GM12878 (cell line): ENCODE data around the gene LDLRAD3. TPM values are rescaled to one million over a fixed set of nuclear protein-coding genes. Genes with fewer than 3 reads are reported as not detected.

Experiments used
- ATAC-seq: fragments of 200-7000 bp; cut with Tn5 transposase; 3 replicates; pipeline ENCODE4 v1.9.1; 2020; ENCODE audit warnings: mild to moderate bottlenecking, moderate library complexity
- BruUV-seq: library from RNA; stranded (reverse); fragments of 400-500 nt; replicated peaks from 2 replicates; lab custom pipeline; 2021; lab: Mats Ljungman, UMichigan
- CTCF ChIA-PET: fragments of 300-600 bp; sonication (Branson Sonifier 250); formaldehyde crosslinking; extraction: SDS; loops from one replicate; lab custom pipeline; 2021; ENCODE audit warnings: inconsistent platforms; lab: Yijun Ruan, JAX
- POLR2A ChIA-PET: fragments of 350-600 bp; formaldehyde crosslinking; extraction: SDS; loops from one replicate; lab custom pipeline; 2021; ENCODE audit warnings: inconsistent platforms; lab: Charles Lee
- RAD21 ChIA-PET: fragments of 300-600 bp; sonication (Branson Sonifier 250); formaldehyde crosslinking; loops from one replicate; lab custom pipeline; 2023; ENCODE audit warnings: antibody characterized with exemption; ENCODE audit not compliant: unreplicated experiment; lab: Charles Lee
- SMC1A ChIA-PET: fragments of 300-600 bp; sonication (Branson Sonifier 250); formaldehyde crosslinking; loops from one replicate; lab custom pipeline; 2023; ENCODE audit not compliant: unreplicated experiment, uncharacterized antibody; lab: Charles Lee
- DNase-seq: peaks from one replicate; pipeline ENCODE4 v3.0.0-alpha.2; 2011; ENCODE audit warnings: low read depth, low spot score
- FAIRE-seq: peaks from 3 replicates; lab custom pipeline; 2011; peaks lifted over from hg19 to GRCh38; lab: Jason Lieb, UNC
- H2AFZ ChIP-seq: 2 replicates; pipeline ENCODE4 v1.6.0; 2011; ENCODE audit warnings: low read depth, low read length, control low read depth; ENCODE audit not compliant: control insufficient read depth
- H3K27ac ChIP-seq: 2 replicates; pipeline ENCODE4 v1.5.1; 2011; ENCODE audit warnings: control low read depth; ENCODE audit not compliant: control insufficient read depth, insufficient read depth
- H3K27me3 ChIP-seq, 2 experiments: replicated peaks in 1 of 2; 2 replicates each; pipeline versions ENCODE4 v1.6.0 to v1.6.1; 2011; ENCODE audit warnings: low read length in 1 of 2; ENCODE audit not compliant: control insufficient read depth in 2 of 2, insufficient read depth in 2 of 2
- H3K36me3 ChIP-seq, 2 experiments: 2 replicates each; pipeline ENCODE4 v1.5.1; 2011; ENCODE audit warnings: low read length in 1 of 2; ENCODE audit not compliant: control insufficient read depth in 2 of 2, insufficient read depth in 2 of 2
- H3K4me1 ChIP-seq: 2 replicates; pipeline ENCODE4 v1.6.1; 2011; ENCODE audit warnings: mild to moderate bottlenecking, low read length, moderate library complexity, mixed read lengths; ENCODE audit not compliant: control insufficient read depth, insufficient read depth
- H3K4me2 ChIP-seq: 2 replicates; pipeline ENCODE4 v1.6.0; 2011; ENCODE audit warnings: control low read depth; ENCODE audit not compliant: control insufficient read depth, insufficient read depth
- H3K4me3 ChIP-seq: fragments of 200-600 bp; sonication (generic); 2 replicates; pipeline ENCODE4 v1.5.1; 2016
- H3K79me2 ChIP-seq: 2 replicates; pipeline ENCODE4 v1.6.0; 2011; ENCODE audit warnings: low read length; ENCODE audit not compliant: control insufficient read depth, insufficient read depth
- H3K9ac ChIP-seq: 2 replicates; pipeline ENCODE4 v1.8.0; 2011; ENCODE audit warnings: low read length, control low read depth, mixed read lengths; ENCODE audit not compliant: control insufficient read depth, insufficient read depth
- H3K9me3 ChIP-seq: replicated peaks from 3 replicates; pipeline ENCODE4 v1.5.1; 2011; ENCODE audit warnings: mild to moderate bottlenecking, low read length; ENCODE audit not compliant: control insufficient read depth, insufficient read depth
- H4K20me1 ChIP-seq: 2 replicates; pipeline ENCODE4 v1.6.0; 2011; ENCODE audit not compliant: control insufficient read depth, insufficient read depth
- CBX5 ChIP-seq: sonication (generic); IDR thresholded peaks from 2 replicates; pipeline ENCODE4 v1.6.1; 2016; ENCODE audit warnings: low read depth, moderate library complexity, mild to moderate bottlenecking, inconsistent platforms
- CEBPB ChIP-seq, 2 experiments: fragments of 150-350 bp in 1 of 2; IDR thresholded peaks; 2 replicates each; pipeline ENCODE4 v1.6.1; 2012 to 2014; ENCODE audit warnings: low read depth in 2 of 2, low read length in 2 of 2, borderline replicate concordance in 1 of 2, inconsistent platforms in 1 of 2
- CHD4 ChIP-seq: fragments of 200-600 bp; sonication (generic); IDR thresholded peaks from 2 replicates; pipeline ENCODE4 v1.6.1; 2016; ENCODE audit warnings: mild to moderate bottlenecking
- CUX1 ChIP-seq: IDR thresholded peaks from 2 replicates; pipeline ENCODE4 v1.6.1; 2012; ENCODE audit warnings: improper control_type of control experiment, low read depth, low read length; ENCODE audit not compliant: insufficient replicate concordance
- EGR1 ChIP-seq, 2 experiments: IDR thresholded peaks; 1 replicate in 1 of 2; 2 replicates in 1 of 2; pipeline ENCODE4 v1.6.1; 2011 to 2012; ENCODE audit warnings: low read depth in 2 of 2, low read length in 2 of 2, borderline replicate concordance in 1 of 2, mild to moderate bottlenecking in 1 of 2, moderate library complexity in 1 of 2
- EP300 ChIP-seq, 2 experiments: fragments of 150-350 bp in 1 of 2; IDR thresholded peaks; 2 replicates each; pipeline ENCODE4 v1.6.1; 2011 to 2012; ENCODE audit warnings: low read depth in 2 of 2, low read length in 2 of 2, borderline replicate concordance in 1 of 2, improper control_type of control experiment in 1 of 2, inconsistent platforms in 1 of 2; ENCODE audit not compliant: control insufficient read depth in 1 of 2
- HDAC2 ChIP-seq: fragments of 200-600 bp; sonication (generic); IDR thresholded peaks from 2 replicates; pipeline ENCODE4 v1.6.1; 2017
- KLF5 ChIP-seq: fragments of 450-650 bp; IDR thresholded peaks from 2 replicates; pipeline ENCODE4 v1.6.1; 2014; ENCODE audit warnings: mild to moderate bottlenecking; ENCODE audit not compliant: partially characterized antibody
- NFIC ChIP-seq: IDR thresholded peaks from 2 replicates; pipeline ENCODE4 v1.6.1; 2012; ENCODE audit warnings: low read depth, mild to moderate bottlenecking, inconsistent platforms, low read length, moderate library complexity
- NKRF ChIP-seq: fragments of 450-650 bp; conservative IDR thresholded peaks from 2 replicates; pipeline ENCODE4 v1.6.1; 2017; ENCODE audit warnings: mild to moderate bottlenecking, moderate library complexity
- TCF3 ChIP-seq: IDR thresholded peaks from 2 replicates; pipeline ENCODE4 v1.6.1; 2012; ENCODE audit warnings: low read depth, mild to moderate bottlenecking, low read length, borderline replicate concordance; ENCODE audit not compliant: insufficient read depth
- WGBS: methylation state at CpG from one replicate; pipeline ENCODE4 v1.1.6; 2016; ENCODE audit warnings: low lambda C conversion rate; ENCODE audit not compliant: insufficient replicate concordance, insufficient coverage; ENCODE audit errors: missing lambda C conversion rate; 5-methylcytosine and 5-hydroxymethylcytosine counted together
- in situ Hi-C: fragments of 300-500 bp; cut with MboI; formaldehyde crosslinking; loops from 9 replicates; pipeline ENCODE4 v1.14.3; 2018; ENCODE audit warnings: mixed read lengths
- intact Hi-C: fragments of 100-400 bp; cut with micrococcal nuclease; formaldehyde crosslinking; loops from one replicate; pipeline ENCODE4 v1.14.2; 2022; ENCODE audit not compliant: unreplicated experiment
- polyA plus RNA-seq, 11 experiments: library from polyadenylated mRNA; depleted of rRNA in 4 of 11; unstranded in 6 of 11; stranded (reverse) in 5 of 11; fragments of >200 nt; fragmentation: Nextera tagmentation in 4 of 11; fragmentation: Illumina TruSeq in 1 of 11; extraction: Ambion mirVana in 4 of 11; extraction: Trizol in 1 of 11; gene quantifications; 1 replicate in 1 of 11; 2 replicates in 10 of 11; pipeline versions ENCODE4 v1.2.1 to v1.2.3, GENCODE V29; 2011 to 2016; ENCODE audit warnings: inconsistent platforms in 2 of 11, missing spikeins in 2 of 11, low read depth in 1 of 11
- total RNA-seq, 4 experiments: library from RNA; depleted of rRNA in 3 of 4; stranded (reverse); fragments of >200 nt in 3 of 4; fragmentation: Illumina TruSeq in 1 of 4; extraction: Trizol in 1 of 4; gene quantifications; 2 replicates each; pipeline versions ENCODE4 v1.2.1 to v1.2.3, GENCODE V29; 2013 to 2021

LDLRAD3 gene
- total and polyA plus RNA-seq, 10 of the 15 experiments (the other 5 are each of a cell fraction or from before 2014, with no cell fraction given): 2.5 to 17.2 (median 10.7) TPM

- Histone ChIP-seq H2AFZ (no peak overlapping the region), H3K27ac (no peak overlapping the region), H3K4me3 (no peak overlapping the region), H3K9ac (no peak overlapping the region), H4K20me1 (no peaks in the 10 kb centered on the region), H3K9me3 (no peaks in the 10 kb centered on the region), H3K79me2 (no peaks in the 10 kb centered on the region), H3K36me3 (no peaks in the 10 kb centered on the region), H3K27me3 (no peaks in the 10 kb centered on the region; a peak in 1 of 4 replicates), H3K4me1 (no peaks in the 10 kb centered on the region), H3K4me2 (no peak overlapping the region)
- no peak for FAIRE-seq
- ChIA-PET POLR2A (no interaction called here), CTCF (no interaction called here), SMC1A (interaction anchor here (0.8 kb wide), 1 partner anchor 35 kb away, joined by 3 read pairs; no protein-coding TSS in a partner anchor), RAD21 (no interaction called here)
- in situ Hi-C loops: no loop called here
- DNase-seq: no peak
- intact Hi-C loops: no loop called here
- no peak for ATAC-seq
- BruUV-seq: no TSS peak
- no peak for TF ChIP-seq EP300 (IDR thresholded peaks at IDR 0.05; ENCODE audit: borderline replicate concordance in 1 of 2, control insufficient read depth in 1 of 2, low read depth in 2 of 2, low read length in 2 of 2)
- no peak for TF ChIP-seq CEBPB (IDR thresholded peaks at IDR 0.05; ENCODE audit: borderline replicate concordance in 1 of 2, low read depth in 2 of 2, low read length in 2 of 2)
- TF ChIP-seq NFIC: no peak
- TF ChIP-seq CHD4: no peak
- TF ChIP-seq KLF5: no peak
- no peak for TF ChIP-seq EGR1 (IDR thresholded peaks at IDR 0.05; ENCODE audit: borderline replicate concordance in 1 of 2, low read depth in 2 of 2, low read length in 2 of 2)
- TF ChIP-seq CUX1: no peak
- no peak for TF ChIP-seq NKRF
- no peak for TF ChIP-seq CBX5
- no peak for TF ChIP-seq HDAC2
- no peak for TF ChIP-seq TCF3
- 84% methylated on average over 4 of the region's 4 CpGs for whole genome bisulfite sequencing
Measured at GRCh38 chr11:36240801-36241200, 296.9 kb downstream of the LDLRAD3 start.
